HG03135 (cell line): Measurements from ENCODE around the gene SPATA1.
A peak's percentile ranks its signal among the peaks of the same experiment; 100 is the strongest.
"Not testable (repeated sequence)": the region's sequence is repeated elsewhere in the genome, so short reads cannot be mapped to it uniquely, and the experiment has no call there.

Experiments used
- ATAC-seq: cut with Tn5 transposase; IDR thresholded peaks from one replicate; pipeline ENCODE4 v1.9.1; 2021; ENCODE audit warnings: mild to moderate bottlenecking, moderate library complexity; ENCODE audit not compliant: unreplicated experiment

SPATA1 gene

GRCh38 chr1:84584126-84584525 lies 77.9 kb downstream of the SPATA1 start:
- no peak for ATAC-seq

GRCh38 chr1:84585803-84586202 lies 79.6 kb downstream of the SPATA1 start:
- no peak for ATAC-seq

- no peak for ATAC-seq
Observed at GRCh38 chr1:84587099-84587498, 80.9 kb downstream of the SPATA1 start.

- ATAC-seq: not testable (repeated sequence)
Observed at GRCh38 chr1:84594959-84595358, 88.8 kb downstream of the SPATA1 start.

DNA sequence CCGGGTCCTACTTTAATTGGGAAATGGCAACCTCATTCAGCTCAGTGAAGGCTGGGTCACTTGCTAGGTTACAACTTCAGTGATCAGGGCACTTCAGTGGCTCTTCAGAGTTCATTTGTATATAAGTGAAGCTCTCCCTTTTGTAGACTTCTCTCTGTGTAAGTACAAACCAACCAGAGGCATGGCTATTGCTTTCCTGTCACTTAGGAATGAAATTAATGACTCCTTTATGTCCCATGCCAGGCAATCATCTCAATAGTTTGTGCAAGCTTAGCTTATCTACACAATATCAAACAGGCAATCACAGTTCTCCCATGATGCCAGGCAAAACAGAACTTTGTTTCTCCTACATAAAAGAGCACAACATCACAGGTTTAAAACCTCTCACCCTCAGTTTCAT lies 90.8 kb downstream of the SPATA1 start:
- no peak for ATAC-seq

- ATAC-seq: no peak
Observed at GRCh38 chr1:84598418-84598817, 92.2 kb downstream of the SPATA1 start.

- ATAC-seq: peak; percentile 73
Observed at GRCh38 chr1:84598846-84599741, 92.9 kb downstream of the SPATA1 start.

- no peak for ATAC-seq
Observed at GRCh38 chr1:84600796-84601195, 94.6 kb downstream of the SPATA1 start.

DNA sequence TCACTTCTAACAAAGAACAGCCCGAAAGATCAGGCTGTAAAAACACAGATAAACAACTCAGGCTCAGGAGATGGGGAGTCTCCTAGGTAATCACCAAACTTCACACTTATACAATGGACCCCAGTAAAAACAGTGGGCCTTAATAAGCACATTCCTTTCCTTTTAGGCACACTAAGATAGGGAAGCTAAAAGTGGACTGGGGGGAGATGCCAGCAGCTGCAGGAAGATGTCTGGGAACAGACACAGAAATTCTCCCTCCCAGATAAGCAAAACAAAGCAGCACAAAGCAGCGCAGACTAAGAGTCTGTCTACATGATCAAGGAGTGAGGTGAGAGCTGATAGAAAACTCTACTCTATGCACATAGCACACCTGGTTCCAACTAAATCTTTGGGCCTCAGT lies 97.0 kb downstream of the SPATA1 start:
- no peak for ATAC-seq

DNA sequence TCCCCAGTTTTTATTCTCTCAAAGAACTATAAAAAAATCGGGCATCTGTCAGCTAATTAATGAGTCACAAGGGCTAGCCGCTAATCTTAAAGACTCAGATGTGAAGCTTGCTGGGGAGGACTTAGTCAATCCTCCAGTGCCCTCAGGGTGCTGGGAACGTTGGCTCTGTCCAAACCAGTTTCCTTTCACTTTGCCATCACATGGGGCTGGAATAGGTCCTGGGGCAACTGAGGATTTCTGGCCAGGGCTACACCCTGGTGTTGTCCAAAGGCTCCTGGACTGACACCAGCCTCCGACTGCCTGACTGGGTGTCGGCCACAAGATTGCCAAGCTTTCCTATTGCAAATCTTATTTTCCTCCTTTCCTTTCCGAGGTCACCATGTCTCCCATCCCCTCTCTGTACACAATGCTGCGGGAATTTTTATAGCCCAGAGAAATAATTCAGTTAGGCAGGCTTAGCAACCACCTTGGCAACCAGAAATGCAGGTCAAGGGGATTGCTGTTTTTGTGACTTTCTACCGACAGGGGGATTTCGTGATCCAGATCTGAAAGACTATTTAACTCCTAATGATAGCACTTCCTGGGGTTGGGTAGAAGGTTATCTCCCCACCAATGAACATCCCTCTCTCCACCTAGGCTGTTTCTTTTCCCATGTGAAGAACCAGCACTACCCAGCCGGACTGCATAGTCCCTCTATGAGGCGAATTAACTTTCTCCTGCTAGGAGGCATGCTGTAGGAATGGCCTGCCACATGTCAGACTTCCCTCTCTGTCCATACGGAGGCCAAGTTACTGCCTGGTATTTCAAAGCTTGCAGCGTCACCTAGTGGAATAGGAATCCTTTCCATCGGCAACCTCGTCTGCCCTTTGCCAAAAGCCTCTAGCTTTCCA lies 98.0 kb downstream of the SPATA1 start:
- no peak for ATAC-seq

GRCh38 chr1:84605157-84605556 lies 99.0 kb downstream of the SPATA1 start:
- ATAC-seq: no peak

- no peak for ATAC-seq
Observed at GRCh38 chr1:84606977-84607376, 100.8 kb downstream of the SPATA1 start.

DNA sequence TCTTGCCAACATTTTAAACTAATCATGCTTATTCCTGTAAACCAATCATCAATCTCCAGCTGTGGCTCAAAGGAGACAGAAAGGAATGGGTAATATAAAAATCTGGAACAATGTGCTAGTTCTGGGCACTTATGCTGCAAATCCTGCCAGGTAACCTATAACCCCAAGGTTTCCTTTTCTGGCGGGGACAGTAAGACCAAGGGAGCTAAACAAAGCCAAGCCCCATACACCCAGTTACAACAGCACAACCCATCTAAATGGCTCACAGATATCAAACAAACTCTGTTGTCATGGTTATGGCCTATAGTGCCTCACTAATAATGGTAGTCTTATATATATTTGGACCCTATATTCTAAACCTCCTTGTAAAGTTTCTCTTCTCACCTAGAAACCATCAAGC lies 104.9 kb downstream of the SPATA1 start:
- no peak for ATAC-seq

DNA sequence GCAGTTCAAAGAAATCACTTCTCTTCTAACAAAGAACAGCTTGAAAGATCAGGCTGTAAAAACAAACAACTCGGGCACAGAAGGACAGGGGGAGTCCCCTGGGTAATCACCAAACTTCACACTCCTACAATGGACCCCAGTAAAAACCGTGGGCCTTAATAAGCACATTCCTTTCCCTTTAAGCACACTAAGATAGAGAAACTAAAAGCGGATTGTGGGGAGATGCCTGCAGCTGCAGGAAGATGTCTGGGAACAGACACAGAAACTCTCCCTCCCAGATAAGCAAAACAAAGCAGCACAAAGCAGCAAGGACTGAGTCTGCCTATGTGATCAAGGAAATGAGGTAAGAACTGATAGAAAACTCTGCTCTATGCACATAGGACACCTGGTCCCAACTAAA lies 105.6 kb downstream of the SPATA1 start:
- ATAC-seq: no peak

GRCh38 chr1:84613026-84613425 lies 106.8 kb downstream of the SPATA1 start:
- no peak for ATAC-seq

DNA sequence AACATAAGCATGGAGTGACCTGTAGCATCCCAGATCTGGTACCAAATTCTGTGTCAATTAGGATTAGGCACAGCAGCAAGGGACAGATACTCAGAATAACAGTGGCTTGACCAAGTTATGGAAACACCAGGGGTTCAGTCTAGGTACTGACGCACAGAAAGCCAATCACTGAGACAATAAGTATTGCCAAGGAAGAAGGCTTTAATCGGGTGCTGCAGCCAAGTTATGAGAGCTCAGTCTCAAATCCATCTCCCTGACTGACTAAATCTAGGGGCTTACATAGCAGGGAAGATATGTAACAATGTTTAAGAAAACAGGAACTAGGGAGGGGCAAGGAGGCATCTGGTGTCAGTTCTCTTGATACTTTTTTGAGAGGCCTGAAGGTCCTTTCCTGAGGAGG lies 107.7 kb downstream of the SPATA1 start:
- no peak for ATAC-seq

DNA sequence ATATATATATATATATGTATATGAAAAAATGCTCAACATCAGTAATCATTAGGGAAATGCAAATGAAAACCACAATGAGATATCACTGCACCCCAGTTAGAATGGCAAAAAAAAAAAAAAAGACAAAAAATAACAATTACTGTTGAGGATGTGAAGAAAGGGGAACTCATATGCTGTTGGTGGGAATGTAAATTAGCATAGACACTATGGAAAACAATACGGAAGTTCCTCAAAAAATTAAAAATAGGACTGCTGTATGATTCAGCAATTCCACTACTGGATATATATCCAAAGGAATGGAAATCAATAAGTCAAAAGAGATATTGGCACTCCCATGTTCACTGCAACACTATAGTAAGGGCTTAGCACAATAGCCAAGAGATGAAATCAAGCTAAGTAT lies 109.6 kb downstream of the SPATA1 start:
- ATAC-seq: no peak
